Glomerular visceral epithelial cell (primary cell): ENCODE measurements around the gene IFNK.

Experiments
- DNase-seq: peaks from one replicate; pipeline ENCODE4 v3.0.0-alpha.2; 2016; ENCODE audit errors: extremely low spot score

IFNK gene

GRCh38 chr9:27511771-27512170 lies 12.3 kb upstream of the IFNK start:
- no peak for DNase-seq

- DNase-seq = no peak
Measured at GRCh38 chr9:27514551-27514950, 9.5 kb upstream of the IFNK start.

GRCh38 chr9:27518006-27518405 lies 6.1 kb upstream of the IFNK start:
- DNase-seq = no peak

GRCh38 chr9:27518809-27519208 lies 5.3 kb upstream of the IFNK start:
- no peak for DNase-seq

GRCh38 chr9:27519466-27520465 lies 4.3 kb upstream of the IFNK start:
- no peak for DNase-seq

GRCh38 chr9:27520986-27521385 lies 3.1 kb upstream of the IFNK start:
- DNase-seq = no peak

- no peak for DNase-seq
Measured at GRCh38 chr9:27523141-27523540, 949 bp upstream of the IFNK start.

- no peak for DNase-seq
Measured at GRCh38 chr9:27527702-27528075, 3.6 kb downstream of the IFNK start.

- peak; percentile 18 for DNase-seq
Measured at GRCh38 chr9:27528076-27528885, 4.2 kb downstream of the IFNK start.

- peak; percentile 7 for DNase-seq
Measured at GRCh38 chr9:27528886-27529315, 4.8 kb downstream of the IFNK start.

- DNase-seq = peak; percentile 76
Measured at GRCh38 chr9:27529316-27530278, 5.5 kb downstream of the IFNK start, which contains the start of gene MOB3B. Gene MOB3B (minus strand): TSS chr9:27529814. CDS start chr9:27455550, 74,264 bp downstream.

- DNase-seq = no peak
Measured at GRCh38 chr9:27530915-27531755, 7.0 kb downstream of the IFNK start.

- DNase-seq = no peak
Measured at GRCh38 chr9:27532046-27532445, 8.0 kb downstream of the IFNK start.

- DNase-seq = no peak
Measured at GRCh38 chr9:27533311-27533710, 9.2 kb downstream of the IFNK start.

- no peak for DNase-seq
Measured at GRCh38 chr9:27534131-27534530, 10.0 kb downstream of the IFNK start.

- DNase-seq = no peak
Measured at GRCh38 chr9:27534658-27535209, 10.6 kb downstream of the IFNK start.

- no peak for DNase-seq
Measured at GRCh38 chr9:27535701-27536118, 11.6 kb downstream of the IFNK start.

- DNase-seq = no peak
Measured at GRCh38 chr9:27536168-27536567, 12.1 kb downstream of the IFNK start.

- peak; percentile 9 for DNase-seq
Measured at GRCh38 chr9:27537027-27537435, 12.9 kb downstream of the IFNK start.

GRCh38 chr9:27537756-27538155 lies 13.7 kb downstream of the IFNK start:
- DNase-seq = no peak
